ENCODE results near the gene IRX4. TPM values are rescaled to one million over a fixed set of nuclear protein-coding genes. Genes with fewer than 3 reads are reported as not detected.

Gene IRX4
- total RNA-seq, 2 donors from 2014 or later = not detected

DNA sequence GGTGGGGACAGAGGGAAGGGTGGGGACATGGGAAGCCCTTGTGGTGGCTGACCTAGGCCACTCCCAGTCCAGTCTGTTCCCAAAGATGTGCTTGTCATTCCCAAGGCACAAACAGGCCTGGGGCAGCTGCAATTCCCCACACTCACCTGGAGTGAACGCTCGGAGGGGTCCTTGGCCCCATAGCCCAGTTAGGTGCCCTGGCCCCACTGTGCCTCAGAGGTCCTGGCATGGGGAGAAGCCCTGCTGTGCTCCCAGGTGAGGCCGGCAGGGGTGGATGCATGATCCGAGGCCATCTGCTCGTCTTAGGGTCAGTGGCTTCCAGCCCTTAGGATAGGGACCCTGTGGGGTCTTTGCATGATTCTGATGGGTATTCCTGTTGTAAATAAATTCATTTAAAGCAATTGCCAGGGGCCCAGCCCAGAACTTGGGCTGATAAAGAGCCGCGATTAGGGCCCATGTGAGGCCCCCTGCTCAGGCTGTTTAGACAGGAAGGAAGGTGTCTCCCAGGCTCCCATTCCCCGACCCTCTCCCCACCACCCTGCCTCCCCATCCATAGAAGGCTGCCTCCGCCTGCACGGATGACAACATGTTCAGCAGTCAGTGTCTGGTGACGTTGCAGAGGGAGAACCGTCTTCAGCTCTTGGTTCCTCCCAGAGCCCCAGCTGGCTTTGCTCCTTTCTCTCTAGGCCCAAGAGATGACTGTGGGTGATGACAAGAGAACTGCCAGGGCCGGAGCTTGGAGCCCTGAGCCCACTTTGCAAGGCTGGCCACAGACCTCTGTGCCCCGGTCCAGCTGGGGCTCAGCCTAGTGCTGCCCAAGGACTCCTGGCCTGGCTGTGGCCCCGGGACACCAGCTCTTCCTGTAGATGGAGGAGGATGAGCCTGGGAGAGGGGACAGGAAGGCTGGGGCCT lies 28.4 kb upstream of the IRX4 start:
- intact Hi-C loops (cut with DNase I) = no loop called here
- no peaks in the 10 kb centered on the region for H3K27me3 ChIP-seq
- H3K4me3 ChIP-seq = no peak overlapping the region
- no peaks in the 10 kb centered on the region for H3K36me3 ChIP-seq (replicated peaks in 1 of 2; ENCODE audit: insufficient read depth in 1 of 2, low read depth in 2 of 2)
- H3K27ac ChIP-seq = no peak overlapping the region
- 70 to 77% methylated on average over 10 to 15 of the region's 15 CpGs for WGBS, 2 donors
- H3K4me1 ChIP-seq = no peaks in the 10 kb centered on the region
- H3K9me3 ChIP-seq = peaks cover 0 to 4% (median 0%) of the 10 kb centered on the region in 3 donors
- no peak for TF ChIP-seq POLR2A (IDR thresholded peaks at IDR 0.05)
- TF ChIP-seq, protein P1, sequence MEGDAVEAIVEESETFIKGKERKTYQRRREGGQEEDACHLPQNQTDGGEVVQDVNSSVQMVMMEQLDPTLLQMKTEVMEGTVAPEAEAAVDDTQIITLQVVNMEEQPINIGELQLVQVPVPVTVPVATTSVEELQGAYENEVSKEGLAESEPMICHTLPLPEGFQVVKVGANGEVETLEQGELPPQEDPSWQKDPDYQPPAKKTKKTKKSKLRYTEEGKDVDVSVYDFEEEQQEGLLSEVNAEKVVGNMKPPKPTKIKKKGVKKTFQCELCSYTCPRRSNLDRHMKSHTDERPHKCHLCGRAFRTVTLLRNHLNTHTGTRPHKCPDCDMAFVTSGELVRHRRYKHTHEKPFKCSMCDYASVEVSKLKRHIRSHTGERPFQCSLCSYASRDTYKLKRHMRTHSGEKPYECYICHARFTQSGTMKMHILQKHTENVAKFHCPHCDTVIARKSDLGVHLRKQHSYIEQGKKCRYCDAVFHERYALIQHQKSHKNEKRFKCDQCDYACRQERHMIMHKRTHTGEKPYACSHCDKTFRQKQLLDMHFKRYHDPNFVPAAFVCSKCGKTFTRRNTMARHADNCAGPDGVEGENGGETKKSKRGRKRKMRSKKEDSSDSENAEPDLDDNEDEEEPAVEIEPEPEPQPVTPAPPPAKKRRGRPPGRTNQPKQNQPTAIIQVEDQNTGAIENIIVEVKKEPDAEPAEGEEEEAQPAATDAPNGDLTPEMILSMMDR (IDR thresholded peaks at IDR 0.05) = no peak
- no peak for DNase-seq
- no peak for ATAC-seq

- no peaks in the 10 kb centered on the region for H3K27me3 ChIP-seq
- DNase-seq = no peak
- ATAC-seq = no peak
- H3K27ac ChIP-seq = no peak overlapping the region
- H3K36me3 ChIP-seq (replicated peaks in 1 of 2; ENCODE audit: insufficient read depth in 1 of 2, low read depth in 2 of 2) = no peaks in the 10 kb centered on the region
- H3K4me1 ChIP-seq = no peaks in the 10 kb centered on the region
- no peak overlapping the region for H3K4me3 ChIP-seq
- TF ChIP-seq, protein P1 (IDR thresholded peaks at IDR 0.05) = no peak
- TF ChIP-seq POLR2A (IDR thresholded peaks at IDR 0.05) = no peak
- intact Hi-C loops (cut with DNase I) = no loop called here
- 79 to 85% methylated on average over 18 to 31 of the region's 31 CpGs for WGBS, 2 donors
- H3K9me3 ChIP-seq = peaks cover 0 to 4% (median 0%) of the 10 kb centered on the region in 3 donors
Measured at GRCh38 chr5:1910081-1910760, 27.5 kb upstream of the IRX4 start.

GRCh38 chr5:1909346-1909985 lies 26.7 kb upstream of the IRX4 start:
- no peaks in the 10 kb centered on the region for H3K36me3 ChIP-seq (replicated peaks in 1 of 2; ENCODE audit: insufficient read depth in 1 of 2, low read depth in 2 of 2)
- no peak overlapping the region for H3K4me3 ChIP-seq
- WGBS, 2 donors = 82 to 83% methylated on average over 8 to 15 of the region's 15 CpGs
- TF ChIP-seq POLR2A (IDR thresholded peaks at IDR 0.05) = no peak
- TF ChIP-seq, protein P1 (IDR thresholded peaks at IDR 0.05) = no peak
- no peak overlapping the region for H3K27ac ChIP-seq
- no peaks in the 10 kb centered on the region for H3K27me3 ChIP-seq
- H3K9me3 ChIP-seq = peaks cover 0 to under 1% (median 0%) of the 10 kb centered on the region in 3 donors
- no peak for DNase-seq
- no peak for ATAC-seq
- intact Hi-C loops (cut with DNase I) = no loop called here
- no peaks in the 10 kb centered on the region for H3K4me1 ChIP-seq

GRCh38 chr5:1908931-1909330 lies 26.2 kb upstream of the IRX4 start:
- no peaks in the 10 kb centered on the region for H3K36me3 ChIP-seq (replicated peaks in 1 of 2; ENCODE audit: insufficient read depth in 1 of 2, low read depth in 2 of 2)
- DNase-seq (no peak), ATAC-seq (no peak)
- no peak for TF ChIP-seq POLR2A (IDR thresholded peaks at IDR 0.05)
- TF ChIP-seq, protein P1 (IDR thresholded peaks at IDR 0.05) = no peak
- intact Hi-C loops (cut with DNase I) = no loop called here
- H3K4me3 ChIP-seq = no peak overlapping the region
- no peaks in the 10 kb centered on the region for H3K4me1 ChIP-seq
- no peak overlapping the region for H3K27ac ChIP-seq
- WGBS, 2 donors = 79 to 83% methylated on average over 8 of the region's 8 CpGs
- no peaks in the 10 kb centered on the region for H3K27me3 ChIP-seq
- no peaks in the 10 kb centered on the region for H3K9me3 ChIP-seq
